ENCODE data around the gene ESPN.
A peak's percentile ranks its signal among the peaks of the same experiment; 100 is the strongest.
"Not testable (repeated sequence)": the region's sequence is repeated elsewhere in the genome, so short reads cannot be mapped to it uniquely, and the experiment has no call there.

The ESPN gene

DNA sequence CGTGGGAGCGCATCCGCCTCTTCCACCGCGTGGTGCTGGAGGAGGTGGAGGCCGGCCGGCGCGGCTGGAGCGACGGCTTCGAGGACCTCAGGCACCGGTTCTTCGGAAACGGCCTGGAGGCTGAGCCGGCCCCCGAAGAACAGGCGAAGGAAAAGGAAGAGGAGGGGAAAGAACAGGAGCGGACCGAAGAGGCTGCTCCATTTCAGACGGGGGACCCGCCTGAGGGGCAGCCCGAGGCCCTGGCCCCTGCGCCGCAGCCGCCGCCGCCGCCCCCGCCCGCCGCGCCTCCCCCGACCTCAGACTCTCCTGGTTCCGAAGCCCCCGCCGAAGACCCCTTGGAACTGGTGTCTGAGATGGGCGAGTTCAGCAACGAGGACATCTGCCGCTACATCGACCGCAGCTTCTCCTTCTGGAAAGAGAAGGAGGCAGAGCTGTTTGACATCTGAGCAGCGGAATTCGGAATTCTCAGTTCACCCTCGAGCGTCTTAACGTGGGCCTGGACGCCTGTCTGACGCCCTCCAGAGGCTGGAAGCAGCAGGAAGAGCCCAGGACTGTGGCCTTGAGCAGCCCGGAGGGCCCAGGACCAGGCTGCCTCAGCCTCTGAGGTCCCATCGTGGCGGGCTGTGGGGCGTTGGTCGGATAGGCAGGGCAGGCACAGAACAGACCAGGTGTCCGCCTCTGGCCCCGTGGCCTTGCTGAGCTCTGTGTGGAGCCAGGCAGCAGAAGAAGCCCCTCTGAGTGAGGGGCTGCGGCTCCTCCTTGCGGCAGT is 31.4 kb downstream of the ESPN start:
- not testable (repeated sequence) for H3K27me3 ChIP-seq (ENCODE audit: control insufficient read depth, insufficient read depth, low read length)

DNA sequence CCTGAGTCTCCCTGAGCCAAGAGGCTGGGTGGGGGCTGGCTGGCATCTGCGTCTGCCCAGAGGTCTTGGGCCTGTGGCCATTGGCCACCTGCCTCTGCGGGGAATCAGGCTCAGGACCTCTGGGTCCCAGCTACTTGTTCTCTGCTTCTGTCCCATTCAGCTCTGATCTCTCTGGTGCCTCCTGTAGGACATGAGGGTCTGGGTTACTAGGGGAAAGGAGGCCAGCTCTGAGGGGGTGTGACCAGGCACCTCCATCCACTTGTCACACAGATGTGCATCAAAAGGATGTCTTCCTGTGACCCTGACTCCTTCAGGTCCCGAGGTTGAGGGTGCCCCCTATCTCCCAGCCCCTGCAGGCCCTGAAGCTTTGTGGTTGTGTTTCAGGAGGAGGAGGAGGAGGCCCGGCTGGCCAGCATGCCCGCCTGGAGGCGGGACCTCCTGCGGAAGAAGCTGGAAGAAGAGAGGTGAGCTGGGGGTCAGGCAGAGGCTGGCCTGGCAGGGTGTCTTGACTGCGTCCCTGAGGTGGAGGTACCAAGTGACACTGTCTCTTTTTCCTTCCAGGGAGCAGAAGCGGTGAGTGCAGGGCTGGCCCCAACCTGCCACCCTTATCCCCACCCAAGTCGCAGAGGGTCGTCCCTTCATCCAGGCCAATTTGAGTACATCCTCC is 32.4 kb downstream of the ESPN start:
- no peaks in the 10 kb centered on the region for H3K9me3 ChIP-seq (ENCODE audit: control insufficient read depth, insufficient read depth, low read length)
- no peak overlapping the region for H3K9ac ChIP-seq (ENCODE audit: low read depth, low read length)
- H3K36me3 ChIP-seq (ENCODE audit: control insufficient read depth, insufficient read depth, low read length), result peaks cover 6% of the 10 kb centered on the region
- peaks cover 3% of the 10 kb centered on the region for H3K4me1 ChIP-seq (ENCODE audit: control insufficient read depth, insufficient read depth, low read length)
- peaks cover 2% of the 10 kb centered on the region for H3K27me3 ChIP-seq (ENCODE audit: control insufficient read depth, insufficient read depth, low read length)
- no peak overlapping the region for H3K4me3 ChIP-seq (ENCODE audit: low read depth, low read length)

More for the DNA sequence above, 31.4 kb downstream of the ESPN start:
- H3K9ac ChIP-seq (ENCODE audit: low read depth, low read length); H3K4me3 ChIP-seq (ENCODE audit: low read depth, low read length); H3K36me3 ChIP-seq (ENCODE audit: control insufficient read depth, insufficient read depth, low read length); H3K9me3 ChIP-seq (ENCODE audit: control insufficient read depth, insufficient read depth, low read length); H3K4me1 ChIP-seq (ENCODE audit: control insufficient read depth, insufficient read depth, low read length): not testable (repeated sequence)

DNA sequence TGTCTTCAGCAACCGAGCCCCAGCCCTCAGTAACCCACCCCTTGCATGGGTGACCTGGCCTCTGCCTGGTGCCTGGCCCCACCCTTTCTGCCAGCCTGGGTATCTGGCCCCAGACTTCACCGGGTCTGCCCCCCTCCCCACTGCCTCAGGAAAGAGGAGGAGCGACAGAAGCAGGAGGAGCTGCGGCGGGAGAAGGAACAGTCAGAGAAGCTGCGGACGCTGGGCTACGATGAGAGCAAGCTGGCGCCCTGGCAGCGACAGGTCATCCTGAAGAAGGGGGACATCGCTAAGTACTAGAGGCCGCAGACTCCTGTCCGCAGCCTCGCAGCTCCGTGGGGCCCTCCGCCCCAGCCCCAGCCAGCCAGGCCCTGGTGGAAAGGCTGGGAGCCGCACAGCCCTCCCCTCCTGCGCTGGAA is 35.3 kb downstream of the ESPN start:
- Histone ChIP-seq H3K27me3 (ENCODE audit: control insufficient read depth, insufficient read depth, low read length) (no peaks in the 10 kb centered on the region), H3K36me3 (ENCODE audit: control insufficient read depth, insufficient read depth, low read length) (peaks cover 13% of the 10 kb centered on the region), H3K4me1 (ENCODE audit: control insufficient read depth, insufficient read depth, low read length) (peaks cover 6% of the 10 kb centered on the region), H3K9me3 (ENCODE audit: control insufficient read depth, insufficient read depth, low read length) (no peaks in the 10 kb centered on the region), H3K4me3 (ENCODE audit: low read depth, low read length) (no peak overlapping the region), H3K9ac (ENCODE audit: low read depth, low read length) (no peak overlapping the region)

DNA sequence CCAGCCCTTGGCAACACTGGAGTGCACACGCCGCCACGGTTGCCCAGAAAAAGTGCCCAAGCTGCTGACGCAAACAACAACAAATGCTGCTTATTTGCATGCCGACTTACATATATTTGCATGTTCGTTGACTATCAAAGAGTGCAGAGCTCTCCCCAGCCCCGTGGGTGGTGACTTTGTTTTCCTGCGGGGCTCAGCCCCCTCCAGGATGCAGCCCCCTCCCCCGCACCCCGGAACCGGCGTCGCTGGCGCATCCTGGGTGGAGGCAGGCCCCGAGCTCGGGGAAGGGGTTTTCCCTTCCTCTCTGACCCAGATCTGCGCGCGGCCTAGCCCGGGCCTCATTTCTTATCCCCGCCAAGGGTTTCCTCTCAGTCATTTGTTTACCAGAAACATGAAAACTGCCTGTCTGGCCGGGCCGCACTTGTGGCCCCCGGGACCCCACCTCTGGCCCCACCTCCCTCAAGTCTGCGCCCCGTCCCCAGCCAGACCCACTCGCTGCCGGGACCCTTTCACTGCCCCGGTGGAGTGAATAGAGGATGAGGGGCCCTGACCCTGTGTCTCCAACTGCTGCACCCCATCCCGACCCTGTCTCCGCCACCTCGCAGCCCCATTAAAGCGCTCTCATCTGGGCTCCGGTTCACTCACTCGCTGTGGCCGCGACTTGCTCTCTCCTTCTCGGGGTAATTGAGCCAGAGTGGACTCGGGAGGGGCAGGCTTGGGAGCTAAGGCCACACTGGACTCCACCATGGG is 35.9 kb downstream of the ESPN start:
- Histone ChIP-seq H3K27me3 (ENCODE audit: control insufficient read depth, insufficient read depth, low read length) (no peaks in the 10 kb centered on the region), H3K4me3 (ENCODE audit: low read depth, low read length) (no peak overlapping the region), H3K36me3 (ENCODE audit: control insufficient read depth, insufficient read depth, low read length) (peaks cover 13% of the 10 kb centered on the region), H3K4me1 (ENCODE audit: control insufficient read depth, insufficient read depth, low read length) (peaks cover 7% of the 10 kb centered on the region), H3K9ac (ENCODE audit: low read depth, low read length) (no peak overlapping the region), H3K9me3 (ENCODE audit: control insufficient read depth, insufficient read depth, low read length) (no peaks in the 10 kb centered on the region)

DNA sequence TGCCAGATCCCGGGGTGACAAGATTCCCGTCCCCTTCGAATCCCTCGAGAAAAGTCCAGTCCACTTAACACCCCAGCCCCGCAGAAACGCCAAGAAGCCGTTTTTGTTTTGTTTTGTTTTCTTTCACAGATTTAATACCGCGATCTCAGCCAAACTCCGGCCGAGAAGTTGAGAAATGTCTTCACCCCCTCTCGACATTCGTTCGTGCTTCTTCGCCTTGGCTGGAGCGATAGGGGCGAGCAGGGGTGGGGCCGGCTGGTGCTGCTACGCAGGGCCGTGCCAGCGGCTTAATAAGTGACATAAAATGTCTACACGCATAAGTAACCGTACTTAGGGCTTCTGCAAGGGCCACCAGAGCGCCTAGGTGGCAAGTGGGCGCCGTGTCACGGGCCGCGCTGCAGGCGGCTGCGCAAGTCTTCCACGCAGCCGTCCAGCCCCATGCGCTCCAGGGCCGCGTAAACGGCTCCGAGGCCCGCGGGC is 36.5 kb downstream of the ESPN start:
- H3K36me3 ChIP-seq (ENCODE audit: control insufficient read depth, insufficient read depth, low read length), result peaks cover 13% of the 10 kb centered on the region
- H3K9me3 ChIP-seq (ENCODE audit: control insufficient read depth, insufficient read depth, low read length), result no peaks in the 10 kb centered on the region
- H3K27me3 ChIP-seq (ENCODE audit: control insufficient read depth, insufficient read depth, low read length), result no peaks in the 10 kb centered on the region
- no peak overlapping the region for H3K4me3 ChIP-seq (ENCODE audit: low read depth, low read length)
- H3K4me1 ChIP-seq (ENCODE audit: control insufficient read depth, insufficient read depth, low read length), result peaks cover 7% of the 10 kb centered on the region
- H3K9ac ChIP-seq (ENCODE audit: low read depth, low read length), result no peak overlapping the region

DNA sequence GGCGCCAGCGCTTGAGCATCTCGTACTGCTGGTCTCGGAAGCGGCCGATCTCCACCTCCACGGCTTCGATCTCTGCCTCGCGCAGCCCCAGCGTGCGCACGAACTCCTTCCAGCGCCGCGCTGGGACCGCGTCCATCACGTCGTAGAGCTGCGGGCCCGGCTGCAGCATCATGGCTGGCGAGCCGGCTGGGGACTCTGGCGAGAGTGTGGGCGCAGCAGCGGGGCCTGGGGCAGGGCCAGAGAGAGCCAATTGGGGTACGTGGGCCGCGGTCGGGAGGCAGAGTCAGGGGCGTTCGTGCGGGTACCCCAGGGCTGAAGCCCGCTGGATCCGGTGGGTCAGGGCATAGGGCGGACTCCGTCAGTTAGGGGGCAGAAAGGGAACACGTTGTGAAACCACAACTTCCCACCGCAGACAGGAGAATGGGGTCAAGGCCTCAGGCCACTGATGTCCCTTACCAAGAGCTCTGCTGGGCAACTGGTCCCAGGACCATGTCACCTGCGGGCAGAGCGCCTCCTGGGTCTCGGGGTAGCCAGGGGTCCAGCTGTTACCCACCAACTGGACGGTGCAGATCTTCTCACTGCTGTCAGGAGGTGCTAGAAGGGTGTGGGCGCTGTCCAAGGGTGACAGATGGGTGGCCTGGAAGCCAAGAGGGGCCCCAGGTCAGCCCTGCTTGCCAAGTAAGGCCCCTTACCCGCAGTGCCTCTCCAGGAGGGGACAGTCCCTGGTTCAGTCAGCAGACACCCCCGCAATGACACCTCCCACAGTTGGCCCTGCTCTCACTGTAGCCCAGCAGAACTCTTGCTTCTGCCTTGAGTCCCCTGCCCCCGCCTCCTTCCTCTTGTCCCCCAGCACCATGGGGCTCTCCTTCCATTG is 37.2 kb downstream of the ESPN start:
- Histone ChIP-seq H3K9me3 (ENCODE audit: control insufficient read depth, insufficient read depth, low read length) (no peaks in the 10 kb centered on the region), H3K4me1 (ENCODE audit: control insufficient read depth, insufficient read depth, low read length) (peaks cover 7% of the 10 kb centered on the region), H3K4me3 (ENCODE audit: low read depth, low read length) (no peak overlapping the region), H3K36me3 (ENCODE audit: control insufficient read depth, insufficient read depth, low read length) (peaks cover 13% of the 10 kb centered on the region), H3K27me3 (ENCODE audit: control insufficient read depth, insufficient read depth, low read length) (no peaks in the 10 kb centered on the region), H3K9ac (ENCODE audit: low read depth, low read length) (no peak overlapping the region)

GRCh38 chr1:6462412-6463119 is 38.0 kb downstream of the ESPN start:
- Histone ChIP-seq H3K27me3 (ENCODE audit: control insufficient read depth, insufficient read depth, low read length) (no peaks in the 10 kb centered on the region), H3K4me1 (ENCODE audit: control insufficient read depth, insufficient read depth, low read length) (peaks cover 7% of the 10 kb centered on the region), H3K9ac (ENCODE audit: low read depth, low read length) (no peak overlapping the region), H3K36me3 (ENCODE audit: control insufficient read depth, insufficient read depth, low read length) (peaks cover 17% of the 10 kb centered on the region), H3K9me3 (ENCODE audit: control insufficient read depth, insufficient read depth, low read length) (no peaks in the 10 kb centered on the region), H3K4me3 (ENCODE audit: low read depth, low read length) (no peak overlapping the region)

- Histone ChIP-seq H3K9me3 (ENCODE audit: control insufficient read depth, insufficient read depth, low read length) (no peaks in the 10 kb centered on the region), H3K27me3 (ENCODE audit: control insufficient read depth, insufficient read depth, low read length) (no peaks in the 10 kb centered on the region), H3K36me3 (ENCODE audit: control insufficient read depth, insufficient read depth, low read length) (peaks cover 17% of the 10 kb centered on the region), H3K4me1 (ENCODE audit: control insufficient read depth, insufficient read depth, low read length) (peaks cover 7% of the 10 kb centered on the region), H3K9ac (ENCODE audit: low read depth, low read length) (no peak overlapping the region), H3K4me3 (ENCODE audit: low read depth, low read length) (no peak overlapping the region)
These were observed 38.5 kb downstream of the ESPN start for GRCh38 chr1:6463120-6463412.

DNA sequence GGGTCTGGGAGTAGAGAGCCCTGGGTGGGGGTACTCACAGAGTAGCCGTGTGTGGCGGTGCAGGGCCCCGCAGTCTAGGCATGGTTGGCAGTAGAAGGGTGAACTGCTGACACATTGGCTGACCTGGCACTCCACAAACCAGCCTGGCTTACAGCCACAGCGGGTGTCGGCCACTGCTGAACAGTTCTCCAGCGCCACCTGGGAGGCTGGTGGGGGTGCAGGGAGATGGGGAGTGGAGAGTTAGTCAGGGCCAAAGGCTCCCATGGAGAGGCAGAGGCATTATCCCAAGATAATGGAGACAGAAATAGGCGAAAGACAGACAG is 39.9 kb downstream of the ESPN start:
- peaks cover 7% of the 10 kb centered on the region for H3K4me1 ChIP-seq (ENCODE audit: control insufficient read depth, insufficient read depth, low read length)

DNA sequence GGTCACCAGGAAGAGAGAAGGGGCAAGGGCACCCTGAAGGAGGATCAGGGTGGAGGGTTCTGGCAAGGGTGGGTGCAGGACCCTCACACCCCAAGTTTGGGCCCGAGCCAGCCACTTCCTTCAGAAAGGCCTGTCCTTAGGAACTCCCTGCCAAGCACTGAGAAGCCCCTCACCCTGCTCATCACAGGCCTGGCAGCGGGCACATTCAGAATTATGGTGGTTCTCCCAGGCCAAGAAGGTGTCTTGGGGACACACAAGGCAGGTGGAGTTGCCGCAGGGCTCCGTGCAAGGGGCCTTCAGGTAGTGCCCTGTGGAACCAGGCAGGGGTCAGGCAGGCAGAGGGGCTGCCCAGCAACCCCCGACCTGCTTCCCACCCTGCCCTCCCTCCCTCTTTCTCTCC is 40.3 kb downstream of the ESPN start:
- Histone ChIP-seq H3K4me3 (ENCODE audit: low read depth, low read length) (no peak overlapping the region), H3K36me3 (ENCODE audit: control insufficient read depth, insufficient read depth, low read length) (peaks cover 35% of the 10 kb centered on the region), H3K4me1 (ENCODE audit: control insufficient read depth, insufficient read depth, low read length) (peaks cover 4% of the 10 kb centered on the region), H3K9ac (ENCODE audit: low read depth, low read length) (no peak overlapping the region), H3K9me3 (ENCODE audit: control insufficient read depth, insufficient read depth, low read length) (no peaks in the 10 kb centered on the region), H3K27me3 (ENCODE audit: control insufficient read depth, insufficient read depth, low read length) (no peaks in the 10 kb centered on the region)

More for the DNA sequence above, 39.9 kb downstream of the ESPN start:
- Histone ChIP-seq H3K4me3 (ENCODE audit: low read depth, low read length) (no peak overlapping the region), H3K27me3 (ENCODE audit: control insufficient read depth, insufficient read depth, low read length) (no peaks in the 10 kb centered on the region), H3K9ac (ENCODE audit: low read depth, low read length) (no peak overlapping the region), H3K36me3 (ENCODE audit: control insufficient read depth, insufficient read depth, low read length) (peaks cover 31% of the 10 kb centered on the region), H3K9me3 (ENCODE audit: control insufficient read depth, insufficient read depth, low read length) (no peaks in the 10 kb centered on the region)

GRCh38 chr1:6465461-6466005 is 41.0 kb downstream of the ESPN start:
- Histone ChIP-seq H3K4me1 (ENCODE audit: control insufficient read depth, insufficient read depth, low read length) (peaks cover 4% of the 10 kb centered on the region), H3K36me3 (ENCODE audit: control insufficient read depth, insufficient read depth, low read length) (peaks cover 41% of the 10 kb centered on the region), H3K9me3 (ENCODE audit: control insufficient read depth, insufficient read depth, low read length) (no peaks in the 10 kb centered on the region), H3K9ac (ENCODE audit: low read depth, low read length) (no peak overlapping the region), H3K4me3 (ENCODE audit: low read depth, low read length) (peak overlapping the region; percentile 28), H3K27me3 (ENCODE audit: control insufficient read depth, insufficient read depth, low read length) (no peaks in the 10 kb centered on the region)
